ENCODE results near the gene HERPUD1.

GRCh38 chr16:56990407-56991286 lies 58.7 kb downstream of the HERPUD1 start:
- no peak for TF ChIP-seq SIN3A (IDR thresholded peaks at IDR 0.05; ENCODE audit: borderline replicate concordance, insufficient read depth, low read length)
- TF ChIP-seq POLR2AphosphoS5 (IDR thresholded peaks at IDR 0.05; ENCODE audit: low read depth, low read length) = no peak
- TF ChIP-seq FOXP2 (optimal IDR thresholded peaks at IDR 0.05; ENCODE audit: borderline replicate concordance, extremely low read depth, extremely low read length, insufficient read depth) = no peak
- no peak for TF ChIP-seq REST (IDR thresholded peaks at IDR 0.05; ENCODE audit: insufficient read depth in 1 of 2, low read depth in 2 of 2, low read length in 2 of 2)

Measured in PFSK-1 (cell line).